ENCODE data around the gene STRIP1.

STRIP1 gene

GRCh38 chr1:110064576-110065337 is 30.3 kb downstream of the STRIP1 start:
- H4K91ac ChIP-seq (ENCODE audit: low read depth, low read length, poor library complexity): no peak overlapping the region
- no peaks in the 10 kb centered on the region for H3K79me1 ChIP-seq (ENCODE audit: low read depth, low read length)
- no peak overlapping the region for H3K4ac ChIP-seq (ENCODE audit: low read length)
- no peak overlapping the region for H2BK120ac ChIP-seq (ENCODE audit: low read depth, low read length)
- no peak overlapping the region for H2BK12ac ChIP-seq (ENCODE audit: low read length)
- H4K8ac ChIP-seq (ENCODE audit: low read depth, low read length): no peak overlapping the region
- H2BK15ac ChIP-seq (ENCODE audit: low read length): no peak overlapping the region
- no peak overlapping the region for H2AFZ ChIP-seq (ENCODE audit: low read length)
- H3K27me3 ChIP-seq (ENCODE audit: control insufficient read depth in 3 of 3, insufficient read depth in 3 of 3, low read depth in 1 of 3, low read length in 3 of 3): peaks cover 30 to 49% (median 41%) of the 10 kb centered on the region in 3 experiments
- peak overlapping the region; percentile 17 for H2AK5ac ChIP-seq (ENCODE audit: low read depth, low read length)
- peaks cover 4 to 6% of the 10 kb centered on the region in 2 donors for H3K9me3 ChIP-seq (replicated peaks in 1 of 2; ENCODE audit: control insufficient read depth in 2 of 2, insufficient read depth in 1 of 2, low read depth in 1 of 2, low read length in 2 of 2)
- H3K9ac ChIP-seq (ENCODE audit: low read depth, low read length, poor library complexity): no peak overlapping the region
- H3K4me2 ChIP-seq (ENCODE audit: insufficient read depth, low read length, poor library complexity, severe bottlenecking): no peak overlapping the region
- peaks cover 8 to 18% of the 10 kb centered on the region in 2 donors for H3K36me3 ChIP-seq (replicated peaks in 1 of 2; ENCODE audit: control insufficient read depth in 2 of 2, insufficient read depth in 2 of 2, low read length in 2 of 2)
- H3K18ac ChIP-seq (ENCODE audit: low read length): peak overlapping the region; percentile 25
- no CpG with 5 or more reads among the region's 18 CpGs for WGBS, 2 donors (ENCODE audit: extremely low coverage in 2 of 2, insufficient read length in 2 of 2, insufficient replicate concordance in 1 of 2)
- no peak overlapping the region for H3K27ac ChIP-seq (replicated peaks; ENCODE audit: low read length)
- no peak overlapping the region for H2BK5ac ChIP-seq (ENCODE audit: low read length)
- H3K4me1 ChIP-seq (ENCODE audit: control insufficient read depth in 2 of 2, insufficient read depth in 1 of 2, low read depth in 1 of 2, low read length in 2 of 2): peaks cover 0 to 6% of the 10 kb centered on the region in 2 donors
- H3K4me3 ChIP-seq (ENCODE audit: low read length in 2 of 2): no peak overlapping the region
- DNase-seq (ENCODE audit: low spot score): no peak
- H3K14ac ChIP-seq (ENCODE audit: low read length): peak overlapping the region; percentile 67
- H3K23ac ChIP-seq (ENCODE audit: low read depth, low read length, poor library complexity): no peak overlapping the region

- H4K8ac ChIP-seq (ENCODE audit: low read depth, low read length): no peak overlapping the region
- H3K18ac ChIP-seq (ENCODE audit: low read length): no peak overlapping the region
- no peak overlapping the region for H2BK5ac ChIP-seq (ENCODE audit: low read length)
- no peaks in the 10 kb centered on the region for H3K79me1 ChIP-seq (ENCODE audit: low read depth, low read length)
- H3K14ac ChIP-seq (ENCODE audit: low read length): no peak overlapping the region
- H3K9ac ChIP-seq (ENCODE audit: low read depth, low read length, poor library complexity): no peak overlapping the region
- H2AFZ ChIP-seq (ENCODE audit: low read length): no peak overlapping the region
- H3K4me1 ChIP-seq (ENCODE audit: control insufficient read depth in 2 of 2, insufficient read depth in 1 of 2, low read depth in 1 of 2, low read length in 2 of 2): peaks cover 0 to 11% of the 10 kb centered on the region in 2 donors
- H3K27ac ChIP-seq (replicated peaks; ENCODE audit: low read length): no peak overlapping the region
- no peak overlapping the region for H2AK5ac ChIP-seq (ENCODE audit: low read depth, low read length)
- no peak overlapping the region for H2BK15ac ChIP-seq (ENCODE audit: low read length)
- no peak overlapping the region for H3K4me2 ChIP-seq (ENCODE audit: insufficient read depth, low read length, poor library complexity, severe bottlenecking)
- H3K23ac ChIP-seq (ENCODE audit: low read depth, low read length, poor library complexity): no peak overlapping the region
- no peak overlapping the region for H3K4me3 ChIP-seq (ENCODE audit: low read length in 2 of 2)
- peaks cover 5 to 11% of the 10 kb centered on the region in 2 donors for H3K36me3 ChIP-seq (replicated peaks in 1 of 2; ENCODE audit: control insufficient read depth in 2 of 2, insufficient read depth in 2 of 2, low read length in 2 of 2)
- H4K91ac ChIP-seq (ENCODE audit: low read depth, low read length, poor library complexity): no peak overlapping the region
- WGBS, 2 donors (ENCODE audit: extremely low coverage in 2 of 2, insufficient read length in 2 of 2, insufficient replicate concordance in 1 of 2): no CpG with 5 or more reads among the region's 5 CpGs
- no peak overlapping the region for H2BK12ac ChIP-seq (ENCODE audit: low read length)
- H3K27me3 ChIP-seq (ENCODE audit: control insufficient read depth in 3 of 3, insufficient read depth in 3 of 3, low read depth in 1 of 3, low read length in 3 of 3): peaks cover 37 to 58% (median 51%) of the 10 kb centered on the region in 3 experiments
- no peak overlapping the region for H3K4ac ChIP-seq (ENCODE audit: low read length)
- H3K9me3 ChIP-seq (replicated peaks in 1 of 2; ENCODE audit: control insufficient read depth in 2 of 2, insufficient read depth in 1 of 2, low read depth in 1 of 2, low read length in 2 of 2): peaks cover 4 to 6% of the 10 kb centered on the region in 2 donors
- no peak for DNase-seq (ENCODE audit: low spot score)
- no peak overlapping the region for H2BK120ac ChIP-seq (ENCODE audit: low read depth, low read length)
Observed at GRCh38 chr1:110065841-110066240, 31.4 kb downstream of the STRIP1 start.

- DNase-seq (ENCODE audit: low spot score): no peak
- H3K9ac ChIP-seq (ENCODE audit: low read depth, low read length, poor library complexity): no peak overlapping the region
- peak overlapping the region; percentile 56 for H3K23ac ChIP-seq (ENCODE audit: low read depth, low read length, poor library complexity)
- H3K27me3 ChIP-seq (ENCODE audit: control insufficient read depth in 3 of 3, insufficient read depth in 3 of 3, low read depth in 1 of 3, low read length in 3 of 3): peaks cover 38 to 75% (median 67%) of the 10 kb centered on the region in 3 experiments
- H2AK5ac ChIP-seq (ENCODE audit: low read depth, low read length): peak overlapping the region; percentile 74
- peaks cover 4 to 6% of the 10 kb centered on the region in 2 donors for H3K9me3 ChIP-seq (replicated peaks in 1 of 2; ENCODE audit: control insufficient read depth in 2 of 2, insufficient read depth in 1 of 2, low read depth in 1 of 2, low read length in 2 of 2)
- no peak overlapping the region for H3K27ac ChIP-seq (replicated peaks; ENCODE audit: low read length)
- H2AFZ ChIP-seq (ENCODE audit: low read length): peak overlapping the region; percentile 59
- H3K4me2 ChIP-seq (ENCODE audit: insufficient read depth, low read length, poor library complexity, severe bottlenecking): peak overlapping the region; percentile 52
- no peaks in the 10 kb centered on the region for H3K36me3 ChIP-seq (replicated peaks in 1 of 2; ENCODE audit: control insufficient read depth in 2 of 2, insufficient read depth in 2 of 2, low read length in 2 of 2)
- no peak overlapping the region for H2BK120ac ChIP-seq (ENCODE audit: low read depth, low read length)
- H4K91ac ChIP-seq (ENCODE audit: low read depth, low read length, poor library complexity): no peak overlapping the region
- no peaks in the 10 kb centered on the region for H3K79me1 ChIP-seq (ENCODE audit: low read depth, low read length)
- no peak overlapping the region for H3K14ac ChIP-seq (ENCODE audit: low read length)
- H3K18ac ChIP-seq (ENCODE audit: low read length): peak overlapping the region; percentile 72
- H4K8ac ChIP-seq (ENCODE audit: low read depth, low read length): no peak overlapping the region
- H3K4me3 ChIP-seq (ENCODE audit: low read length in 2 of 2): no peak overlapping the region
- H2BK15ac ChIP-seq (ENCODE audit: low read length): no peak overlapping the region
- H3K4me1 ChIP-seq (ENCODE audit: control insufficient read depth in 2 of 2, insufficient read depth in 1 of 2, low read depth in 1 of 2, low read length in 2 of 2): peaks cover 0 to 10% of the 10 kb centered on the region in 2 donors
- no peak overlapping the region for H2BK5ac ChIP-seq (ENCODE audit: low read length)
- H2BK12ac ChIP-seq (ENCODE audit: low read length): no peak overlapping the region
- WGBS, 2 donors (ENCODE audit: extremely low coverage in 2 of 2, insufficient read length in 2 of 2, insufficient replicate concordance in 1 of 2): no CpG with 5 or more reads among the region's 23 CpGs
- no peak overlapping the region for H3K4ac ChIP-seq (ENCODE audit: low read length)
Observed at GRCh38 chr1:110067479-110067892, 33.1 kb downstream of the STRIP1 start.

GRCh38 chr1:110067893-110068645 is 33.6 kb downstream of the STRIP1 start:
- Histone ChIP-seq H3K23ac (ENCODE audit: low read depth, low read length, poor library complexity) (peak overlapping the region; percentile 76), H3K4ac (ENCODE audit: low read length) (no peak overlapping the region), H3K14ac (ENCODE audit: low read length) (no peak overlapping the region), H3K27me3 (ENCODE audit: control insufficient read depth in 3 of 3, insufficient read depth in 3 of 3, low read depth in 1 of 3, low read length in 3 of 3) (peaks cover 38 to 80% (median 68%) of the 10 kb centered on the region in 3 experiments), H2BK5ac (ENCODE audit: low read length) (no peak overlapping the region), H2BK15ac (ENCODE audit: low read length) (no peak overlapping the region), H4K91ac (ENCODE audit: low read depth, low read length, poor library complexity) (no peak overlapping the region), H3K36me3 (replicated peaks in 1 of 2; ENCODE audit: control insufficient read depth in 2 of 2, insufficient read depth in 2 of 2, low read length in 2 of 2) (no peaks in the 10 kb centered on the region), H3K9me3 (replicated peaks in 1 of 2; ENCODE audit: control insufficient read depth in 2 of 2, insufficient read depth in 1 of 2, low read depth in 1 of 2, low read length in 2 of 2) (peaks cover 4 to 6% of the 10 kb centered on the region in 2 donors), H3K4me1 (ENCODE audit: control insufficient read depth in 2 of 2, insufficient read depth in 1 of 2, low read depth in 1 of 2, low read length in 2 of 2) (peaks cover 0 to 7% of the 10 kb centered on the region in 2 donors), H3K79me1 (ENCODE audit: low read depth, low read length) (no peaks in the 10 kb centered on the region), H3K9ac (ENCODE audit: low read depth, low read length, poor library complexity) (peak overlapping the region; percentile 15), H2AK5ac (ENCODE audit: low read depth, low read length) (peak overlapping the region; percentile 74), H3K27ac (replicated peaks; ENCODE audit: low read length) (no peak overlapping the region), H3K18ac (ENCODE audit: low read length) (peak overlapping the region; percentile 67), H2BK120ac (ENCODE audit: low read depth, low read length) (no peak overlapping the region), H3K4me3 (ENCODE audit: low read length in 2 of 2) (peak overlapping the region in 1 of 2 donors; percentile 29), H4K8ac (ENCODE audit: low read depth, low read length) (no peak overlapping the region), H2BK12ac (ENCODE audit: low read length) (peak overlapping the region; percentile 12), H2AFZ (ENCODE audit: low read length) (peak overlapping the region; percentile 59), H3K4me2 (ENCODE audit: insufficient read depth, low read length, poor library complexity, severe bottlenecking) (peak overlapping the region; percentile 52)
- no CpG with 5 or more reads among the region's 68 CpGs for WGBS, 2 donors (ENCODE audit: extremely low coverage in 2 of 2, insufficient read length in 2 of 2, insufficient replicate concordance in 1 of 2)
- DNase-seq (ENCODE audit: low spot score): no peak
